HG02981 (cell line): ENCODE measurements around the gene TSPAN8.
"Not testable (repeated sequence)": the region's sequence is repeated elsewhere in the genome, so short reads cannot be mapped to it uniquely, and the experiment has no call there.

ENCODE experiments used
- ATAC-seq: cut with Tn5 transposase; IDR thresholded peaks from one replicate; pipeline ENCODE4 v1.9.1; 2021; ENCODE audit warnings: mild to moderate bottlenecking, moderate library complexity; ENCODE audit not compliant: unreplicated experiment

TSPAN8 gene

DNA sequence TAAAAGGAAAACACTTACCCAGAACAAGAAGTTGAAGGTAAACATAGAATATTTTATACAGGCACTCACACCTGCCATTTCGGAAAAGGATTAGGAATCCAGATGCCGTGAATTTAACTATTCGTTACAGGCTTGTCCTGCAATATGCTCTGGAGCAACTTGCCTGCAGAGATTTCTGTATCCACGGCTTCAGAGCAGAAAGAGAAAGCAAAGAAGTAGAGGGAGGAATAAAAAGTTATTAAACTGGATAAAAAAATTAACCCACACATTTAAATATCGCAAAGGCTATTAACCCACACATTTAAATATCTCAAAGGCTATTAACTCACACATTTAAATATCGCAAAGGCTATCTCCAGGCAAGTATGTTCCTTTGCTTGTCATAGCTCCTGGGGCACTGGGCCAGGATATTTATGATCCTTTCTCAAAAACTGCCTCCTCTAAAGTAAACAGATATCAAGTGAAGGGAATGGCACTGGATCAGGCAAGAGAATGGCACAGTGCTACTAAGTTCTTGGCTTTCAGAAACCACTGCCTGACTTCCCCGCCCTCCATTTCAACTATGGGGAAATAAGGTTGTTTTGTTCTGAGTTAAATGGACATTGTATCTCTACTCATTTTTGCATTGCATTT lies at the start of gene TSPAN8:
Gene TSPAN8, minus strand, starts transcription at position 399 of the 633 bp plus-strand sequence. Its CDS starts 321 bp downstream, at position 78.
- ATAC-seq, result no peak

DNA sequence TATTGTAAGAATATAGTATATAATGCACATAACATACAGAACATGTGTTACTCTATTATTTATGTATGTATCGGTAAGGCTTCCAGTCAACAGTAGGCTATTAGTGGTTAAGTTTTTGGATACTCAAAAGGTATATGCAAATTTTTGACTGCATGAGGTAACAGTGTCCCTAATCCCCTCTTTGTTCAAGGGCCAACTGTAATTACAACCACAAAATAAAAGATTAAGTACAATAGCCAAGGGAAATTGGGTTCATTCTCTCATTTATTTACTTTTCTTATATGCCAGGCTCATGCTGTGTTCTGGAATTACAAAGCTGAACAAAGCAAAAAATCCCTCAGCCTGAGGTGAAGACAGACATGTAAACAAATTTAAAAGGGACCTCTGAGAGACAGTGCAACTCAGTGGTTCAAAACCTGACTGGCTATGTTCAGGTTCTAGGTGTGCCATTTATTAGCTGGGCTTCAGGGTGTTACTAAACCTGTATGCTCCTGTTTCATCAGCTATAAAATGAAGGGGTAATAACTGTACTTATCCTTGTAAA lies 43.4 kb upstream of the TSPAN8 start:
- ATAC-seq, result no peak

DNA sequence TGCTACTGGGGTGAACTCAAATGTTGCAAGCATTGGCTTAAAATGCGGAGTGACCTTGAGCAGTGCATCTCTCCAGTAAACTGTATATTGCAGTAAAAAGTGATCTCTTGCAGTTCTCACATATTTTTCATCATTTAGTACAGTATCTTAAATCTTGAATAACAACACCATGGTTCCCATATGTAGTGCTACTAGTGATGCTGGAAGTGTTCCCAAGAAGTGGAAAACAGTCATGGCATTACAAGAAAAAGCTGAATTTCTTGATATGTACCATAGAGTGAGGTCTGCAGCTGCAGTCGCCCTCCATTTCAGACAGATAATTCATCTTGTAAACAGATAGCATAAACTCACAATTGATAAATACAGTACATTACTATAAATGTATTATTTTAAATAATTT lies 42.9 kb upstream of the TSPAN8 start:
- ATAC-seq, result no peak

DNA sequence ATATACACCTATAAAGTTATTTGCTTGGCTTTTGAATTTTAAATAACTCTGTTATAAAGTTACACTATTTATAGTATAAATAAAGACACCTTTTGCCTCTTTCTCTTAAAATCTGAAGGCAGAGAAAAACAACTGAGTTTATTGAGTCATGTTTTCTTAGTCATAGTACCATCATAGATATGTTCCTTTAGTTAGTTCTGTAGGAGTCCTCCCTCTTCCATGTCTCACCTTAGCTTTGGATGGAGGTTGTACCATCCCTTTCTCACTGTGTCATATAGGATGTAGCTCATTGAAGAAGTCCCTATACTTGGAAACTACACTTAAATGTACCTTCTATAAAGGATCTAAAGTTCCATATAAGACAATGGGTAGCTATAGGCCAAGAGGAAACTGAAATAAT lies 39.7 kb upstream of the TSPAN8 start:
- ATAC-seq, result no peak

DNA sequence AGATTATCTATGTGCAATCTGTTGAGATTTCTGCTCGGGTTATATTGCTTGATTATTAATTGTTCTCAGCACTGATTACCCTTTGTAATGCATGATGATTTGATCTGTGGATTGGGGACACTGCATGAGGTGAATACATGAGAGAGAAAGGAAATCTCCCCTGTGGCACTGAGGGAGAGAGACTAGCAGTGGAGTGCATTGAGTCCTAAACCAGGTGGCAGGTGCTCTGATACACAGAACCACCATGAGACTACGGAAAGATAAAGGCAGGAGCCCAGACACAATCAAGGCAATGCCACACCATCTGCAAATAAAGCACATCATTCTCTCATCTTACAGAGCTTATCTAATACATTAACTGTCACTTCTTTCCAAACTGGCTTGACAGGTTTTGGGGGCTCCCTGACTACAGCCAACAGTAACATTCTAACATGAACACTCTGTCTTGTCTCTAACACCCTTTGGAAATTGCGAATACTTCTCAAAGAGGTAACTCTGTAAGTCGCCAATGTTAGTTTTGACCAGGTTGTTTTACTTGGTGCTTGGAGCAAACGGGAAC lies 37.6 kb upstream of the TSPAN8 start:
- ATAC-seq, result no peak

DNA sequence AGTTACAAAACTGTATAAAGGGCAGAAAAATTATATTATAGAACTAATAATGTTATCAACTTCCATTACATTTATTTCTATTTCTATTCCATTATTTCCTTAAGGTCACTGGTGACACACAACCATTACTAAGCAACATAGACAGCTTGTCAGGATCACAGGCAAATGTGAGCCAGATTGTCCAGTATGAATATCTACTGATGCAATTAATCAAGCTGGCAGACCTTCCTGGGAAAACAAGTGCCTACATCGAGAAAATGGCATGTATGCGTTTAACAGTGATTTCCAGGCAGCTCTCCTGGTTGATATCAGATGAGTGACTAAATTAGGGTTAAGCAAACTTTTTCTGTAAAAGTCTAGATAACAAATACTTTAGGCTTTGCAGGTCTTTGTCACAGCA lies 36.9 kb upstream of the TSPAN8 start:
- ATAC-seq, result no peak

DNA sequence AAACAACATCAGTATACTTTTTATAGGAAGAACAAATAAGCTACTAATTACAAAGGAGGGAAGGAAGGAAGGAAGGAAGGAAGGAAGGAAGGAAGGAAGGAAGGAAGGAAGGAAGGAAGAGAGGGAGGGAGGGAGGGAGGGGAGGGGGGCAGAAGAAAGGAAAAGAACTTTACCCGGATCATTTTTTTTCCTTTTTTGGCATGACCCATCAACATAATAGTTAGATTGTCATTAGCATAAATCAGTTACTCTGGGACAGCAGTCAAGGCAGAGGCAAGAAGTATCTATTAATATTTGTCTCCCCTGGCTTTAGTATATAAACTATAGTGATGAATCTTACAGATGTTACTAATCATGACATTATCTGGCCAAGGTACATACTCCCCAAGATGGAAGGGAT lies 35.2 kb upstream of the TSPAN8 start:
- ATAC-seq, result no peak

DNA sequence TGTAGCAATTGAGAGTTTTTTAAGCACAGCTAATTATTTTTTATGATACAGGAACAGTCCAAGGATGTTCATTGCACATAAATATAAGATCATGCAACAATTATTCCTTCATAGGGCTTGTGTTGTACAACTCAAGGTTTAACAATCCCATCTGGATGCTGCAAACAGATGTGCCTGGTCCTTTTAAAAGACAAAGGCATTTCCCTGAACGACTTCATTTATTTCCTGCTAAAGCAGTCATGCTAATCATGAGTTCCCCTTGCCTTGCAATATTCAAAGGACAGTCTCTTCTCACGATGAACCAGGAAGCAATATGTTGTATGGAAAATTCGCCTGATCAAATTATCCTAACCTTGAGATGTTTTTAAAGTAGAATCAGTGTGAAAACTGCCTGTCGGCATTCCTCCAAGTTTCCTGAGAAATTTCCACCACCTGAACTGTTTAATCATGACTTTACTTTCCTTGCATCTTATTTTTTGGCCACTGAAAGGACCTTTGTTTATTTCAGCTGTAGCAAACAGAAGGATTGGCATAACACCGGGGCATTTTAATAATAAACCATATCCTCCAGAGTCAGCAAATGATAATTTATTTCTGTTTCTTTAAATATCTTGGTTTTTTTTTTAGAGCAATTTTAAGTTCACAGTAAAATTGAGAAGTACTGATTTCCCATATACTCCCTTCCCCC lies 33.9 kb upstream of the TSPAN8 start:
- no peak for ATAC-seq

DNA sequence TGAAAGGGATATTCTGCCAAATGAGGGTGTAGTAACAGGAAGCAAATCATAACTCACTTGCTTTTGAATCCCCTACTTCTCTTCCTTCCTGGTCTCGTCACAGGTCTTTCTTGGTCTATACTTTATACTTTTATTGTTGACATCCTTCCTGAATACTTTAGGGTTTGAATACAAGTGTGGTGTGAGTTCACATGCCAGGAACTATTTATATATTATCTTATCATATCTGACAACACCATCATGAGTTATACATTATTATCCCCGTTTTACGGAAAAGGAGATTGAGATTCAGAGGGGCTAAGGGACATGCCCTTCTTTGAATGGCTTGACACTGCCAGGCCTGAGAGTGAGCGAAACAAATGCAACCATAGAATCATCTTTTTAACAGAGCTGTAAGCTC lies 33.0 kb upstream of the TSPAN8 start:
- no peak for ATAC-seq

DNA sequence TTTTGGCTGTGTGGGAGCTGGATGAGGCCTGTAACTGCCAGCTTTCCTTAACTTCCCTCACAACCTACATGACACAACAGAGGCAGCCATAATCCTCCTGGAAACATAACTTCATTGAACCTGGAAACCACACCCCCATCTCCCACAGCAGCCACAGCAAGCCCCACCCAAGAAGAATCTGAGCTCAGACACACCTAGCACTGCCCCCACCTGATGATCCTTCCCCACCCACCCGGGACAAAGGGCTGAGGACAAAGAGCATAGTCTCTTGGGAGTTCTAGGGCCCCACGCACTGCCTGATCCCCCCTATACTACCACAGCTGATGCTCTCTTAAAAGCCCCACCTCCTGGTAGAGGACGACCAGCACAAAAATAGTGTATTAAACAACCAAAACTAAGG lies 29.6 kb upstream of the TSPAN8 start:
- no peak for ATAC-seq

DNA sequence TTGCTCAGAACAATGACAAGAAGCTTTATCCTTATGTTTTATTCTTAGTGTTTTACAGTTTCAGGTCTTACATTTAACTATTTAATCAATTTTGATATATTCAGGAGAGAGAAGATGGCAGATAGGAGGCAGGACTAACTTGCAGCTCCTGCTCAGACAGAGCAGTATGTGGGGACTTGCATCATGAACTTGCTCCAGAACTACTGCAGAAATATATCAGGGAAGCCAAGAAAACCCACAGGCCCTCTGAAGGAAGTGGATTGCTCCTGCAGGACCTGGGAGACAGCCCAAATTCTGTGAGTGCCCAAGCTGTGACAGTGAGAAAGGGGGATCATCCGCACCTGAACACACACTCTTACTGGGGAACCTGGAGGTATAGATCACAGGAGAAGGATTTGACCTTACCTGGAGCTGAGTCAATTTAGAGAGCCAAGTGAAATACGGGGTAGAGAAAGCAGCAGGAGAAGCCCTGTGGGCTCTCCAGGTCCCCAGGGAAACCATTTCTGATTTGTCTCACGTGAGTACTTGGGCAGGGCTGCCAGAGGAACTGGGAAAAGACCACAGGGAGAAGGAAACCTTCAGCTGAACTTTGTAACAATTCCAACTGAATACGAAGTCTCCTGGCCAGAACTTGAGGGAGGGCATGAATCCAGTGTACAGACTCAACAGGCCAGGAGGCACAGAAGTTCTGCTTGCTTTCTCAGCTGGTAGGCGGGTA lies 28.9 kb upstream of the TSPAN8 start:
- no peak for ATAC-seq

DNA sequence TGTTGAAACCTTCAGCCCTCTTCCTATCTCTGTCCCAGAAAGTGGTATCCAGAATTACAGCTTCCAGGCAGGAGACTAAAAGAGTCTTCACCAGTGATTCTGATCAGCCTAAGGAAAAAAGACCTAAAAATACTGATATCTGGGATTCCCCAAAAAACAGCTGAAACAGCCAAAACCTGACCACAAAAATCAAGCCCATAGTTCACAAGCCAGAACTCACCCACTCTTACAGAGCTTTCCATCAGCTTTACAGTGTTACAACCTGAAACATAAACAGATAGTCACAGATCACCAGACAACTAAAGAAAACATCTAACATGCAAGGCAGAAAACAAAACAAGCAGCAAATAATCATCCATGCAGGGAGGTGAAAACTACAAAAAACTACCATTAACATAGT lies 26.0 kb upstream of the TSPAN8 start:
- no peak for ATAC-seq

DNA sequence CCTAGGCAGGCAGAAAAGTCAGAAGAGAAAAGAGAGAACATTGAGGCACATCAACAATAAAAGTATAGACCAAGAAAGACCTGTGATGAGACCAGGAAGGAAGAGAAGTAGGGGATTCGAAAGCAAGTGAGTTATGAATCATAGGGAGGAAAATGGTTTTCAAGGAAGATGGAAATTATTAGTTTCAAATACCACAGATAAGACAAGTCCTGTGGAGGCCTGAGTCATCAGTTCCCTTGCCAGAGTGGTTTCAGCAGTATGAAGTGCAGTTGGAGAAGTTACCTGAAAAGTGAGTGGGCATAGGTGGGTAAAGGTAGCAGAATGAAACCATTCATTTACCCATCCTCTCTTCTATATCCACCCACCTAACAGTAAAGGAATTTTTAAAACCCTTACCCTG lies 25.2 kb upstream of the TSPAN8 start:
- no peak for ATAC-seq

DNA sequence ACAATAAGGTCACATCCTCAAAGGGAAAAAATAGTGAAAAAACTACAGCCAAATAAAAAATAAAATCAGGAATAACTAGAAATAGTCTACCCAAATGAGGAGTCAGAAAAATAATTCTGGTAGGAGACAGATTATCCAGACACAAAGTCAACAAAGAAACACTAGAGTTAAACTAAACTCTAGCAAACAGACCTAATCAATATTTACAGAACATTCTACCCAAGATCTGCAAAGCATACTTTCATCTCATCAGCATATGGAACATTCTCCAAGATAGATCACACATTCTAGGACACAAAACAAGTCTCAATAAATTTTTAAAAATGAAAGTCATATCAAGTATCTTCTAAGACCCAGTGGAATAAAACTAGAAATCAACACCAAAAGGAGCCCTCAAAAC lies 20.4 kb upstream of the TSPAN8 start:
- ATAC-seq, result no peak

DNA sequence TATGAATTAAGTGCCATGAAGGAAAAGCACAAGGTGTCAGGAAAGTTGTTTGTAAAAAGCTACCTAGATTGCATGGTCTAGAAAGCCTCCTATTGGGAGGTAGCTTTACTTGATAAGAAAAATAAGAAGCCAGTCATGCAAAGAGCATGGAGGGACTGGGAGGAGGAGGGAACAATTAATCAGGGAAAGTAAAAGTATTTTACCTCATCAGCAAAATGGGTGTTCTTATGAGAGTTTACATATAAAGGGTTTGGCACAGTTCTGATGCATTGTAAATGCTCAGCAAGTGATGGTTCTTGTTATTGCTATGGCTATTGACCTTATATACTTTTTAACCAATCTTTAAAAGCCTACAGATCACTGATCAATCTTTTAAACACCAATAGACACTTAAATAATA lies 17.0 kb upstream of the TSPAN8 start:
- no peak for ATAC-seq

DNA sequence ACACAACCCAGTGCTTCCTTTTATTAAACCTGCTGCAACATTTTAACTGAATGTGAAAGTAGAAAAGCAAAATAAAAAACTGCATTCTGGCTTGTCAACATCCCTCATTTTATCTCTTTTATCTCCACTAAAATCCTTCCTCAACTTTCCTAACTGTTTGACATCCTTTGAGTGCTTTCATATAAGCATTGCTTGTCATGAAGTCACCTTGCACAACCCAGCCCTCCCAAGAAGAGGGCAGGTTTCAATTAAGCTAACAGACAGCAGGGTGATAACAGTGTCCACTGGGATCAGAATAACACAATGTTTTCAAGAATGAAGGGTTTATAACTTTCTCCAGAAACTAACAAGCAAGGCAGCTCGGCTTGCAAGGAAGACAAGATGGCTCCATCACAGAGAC lies 16.3 kb upstream of the TSPAN8 start:
- no peak for ATAC-seq

DNA sequence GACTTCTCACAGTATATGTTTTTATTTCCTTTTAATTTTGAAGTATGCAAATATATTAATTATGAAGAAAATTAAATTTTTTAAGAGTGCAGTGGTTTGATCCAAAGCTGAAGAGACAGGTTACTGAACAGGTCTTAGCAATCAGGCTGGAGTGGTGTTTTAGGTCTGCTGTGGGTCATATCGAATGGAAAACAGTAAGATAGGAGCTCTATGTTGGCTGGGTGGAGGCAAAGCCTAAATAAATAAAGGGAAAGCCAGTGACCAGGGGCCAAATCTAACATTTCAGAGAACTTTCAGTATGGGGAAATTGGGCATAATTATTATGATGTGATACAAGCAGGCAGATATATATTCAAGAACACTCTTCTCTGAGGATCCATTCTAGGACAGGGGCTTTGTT lies 12.7 kb upstream of the TSPAN8 start:
- ATAC-seq, result no peak

DNA sequence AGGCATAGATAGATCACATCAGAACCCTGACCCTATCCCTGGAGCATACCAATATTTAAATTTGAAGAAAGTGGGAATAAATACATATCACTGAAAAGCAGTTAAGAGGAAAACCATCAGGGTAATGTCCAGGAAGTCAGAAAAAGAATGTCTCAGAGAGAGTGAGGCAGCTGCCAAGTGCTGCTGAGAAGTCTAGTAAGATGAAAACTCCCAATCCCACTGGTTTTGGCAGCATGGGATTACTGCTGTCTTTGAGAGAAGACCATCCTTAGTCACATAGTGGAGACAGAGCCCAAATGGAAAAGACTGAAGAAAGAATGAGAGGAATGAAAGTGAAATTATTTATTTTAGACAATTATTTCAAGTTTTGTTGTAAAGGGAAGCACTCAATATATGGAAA lies 11.5 kb upstream of the TSPAN8 start:
- no peak for ATAC-seq

DNA sequence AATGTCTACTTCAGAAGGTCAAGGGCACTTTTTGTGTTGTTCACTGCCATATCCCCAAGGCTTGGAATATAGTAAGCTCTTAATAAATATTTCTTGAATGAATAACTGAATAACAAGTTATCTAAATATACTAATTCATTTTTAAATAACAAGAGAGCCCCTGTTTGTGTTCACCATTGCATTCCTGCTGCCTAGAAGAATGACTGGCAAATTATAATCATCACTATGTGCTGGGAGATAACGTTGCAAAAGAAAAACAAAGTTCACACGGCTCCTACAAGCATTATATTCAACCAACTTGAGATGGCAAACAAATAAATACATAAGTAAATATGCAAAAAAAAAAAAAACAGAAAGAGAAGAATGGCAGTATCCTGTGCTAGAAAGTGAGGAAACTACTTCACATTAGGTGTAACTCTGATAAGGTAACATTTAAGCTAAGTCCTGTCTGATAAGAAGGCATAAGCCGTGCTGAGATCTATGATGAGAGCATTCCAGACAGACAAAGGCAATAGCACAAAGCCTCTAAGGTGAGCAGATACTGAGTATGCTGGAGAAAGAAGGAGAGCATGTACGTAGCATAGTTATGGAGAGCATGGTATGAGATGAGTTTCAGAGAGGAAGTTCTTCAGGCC lies 9.2 kb upstream of the TSPAN8 start:
- no peak for ATAC-seq

DNA sequence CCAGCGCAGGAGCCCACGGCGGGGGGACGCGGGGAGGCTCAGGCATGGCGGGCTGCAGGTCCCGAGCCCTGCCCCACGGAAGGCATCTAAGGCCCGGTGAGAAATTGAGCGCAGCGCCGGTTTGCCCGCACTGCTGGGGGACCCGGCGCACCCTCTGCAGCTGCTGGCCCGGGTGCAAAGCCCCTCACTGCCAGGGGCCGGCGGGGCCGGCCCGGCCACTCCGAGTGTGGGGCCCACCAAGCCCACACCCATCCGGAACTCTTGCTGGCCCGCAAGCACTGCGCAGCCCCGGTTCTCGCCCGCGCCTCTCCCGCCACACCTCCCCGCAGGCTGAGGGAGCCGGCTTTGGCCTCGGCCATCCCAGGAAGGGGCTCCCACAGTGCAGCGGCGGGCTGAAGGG lies 8.5 kb upstream of the TSPAN8 start:
- no peak for ATAC-seq

DNA sequence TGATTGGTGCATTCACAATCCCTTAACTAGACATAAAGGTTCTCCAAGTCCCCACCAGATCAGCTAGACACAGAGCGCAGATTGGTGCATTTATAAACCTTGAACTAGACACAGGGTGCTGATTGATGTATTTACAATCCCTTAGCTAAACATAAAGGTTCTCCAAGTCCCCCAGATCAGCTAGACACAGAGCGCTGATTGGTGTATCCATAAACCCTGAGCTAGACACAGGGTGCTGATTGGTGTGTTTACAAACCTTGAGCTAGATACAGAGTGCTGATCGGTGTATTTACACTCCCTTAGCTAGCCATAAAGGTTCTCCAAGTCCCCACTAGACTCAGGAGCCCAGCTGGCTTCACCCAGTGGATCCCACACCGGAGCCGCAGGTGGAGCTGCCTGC lies 8.0 kb upstream of the TSPAN8 start:
- ATAC-seq, result not testable (repeated sequence)
